HUES6 (cell line): Measurements from ENCODE around the gene KIF6.
"Not testable (repeated sequence)": the region's sequence is repeated elsewhere in the genome, so short reads cannot be mapped to it uniquely, and the experiment has no call there.

Experiments
- H3K27ac ChIP-seq: 2 replicates; pipeline ENCODE4 v1.7.0; 2013; ENCODE audit warnings: low read depth, mild to moderate bottlenecking, low read length, inconsistent platforms
- H3K27me3 ChIP-seq: 2 replicates; pipeline ENCODE4 v1.6.1; 2013; ENCODE audit warnings: low read length; ENCODE audit not compliant: control insufficient read depth, insufficient read depth
- H3K36me3 ChIP-seq: 2 replicates; pipeline ENCODE4 v1.6.1; 2013; ENCODE audit warnings: low read length; ENCODE audit not compliant: control insufficient read depth, insufficient read depth
- H3K4me1 ChIP-seq: 2 replicates; pipeline ENCODE4 v1.6.1; 2013; ENCODE audit warnings: low read length; ENCODE audit not compliant: control insufficient read depth, insufficient read depth
- H3K4me3 ChIP-seq: 2 replicates; pipeline ENCODE4 v1.5.1; 2013; ENCODE audit warnings: low read depth, low read length
- H3K9ac ChIP-seq: one replicate; pipeline ENCODE4 v1.6.1; 2013; ENCODE audit warnings: mild to moderate bottlenecking, low read length
- H3K9me3 ChIP-seq: 2 replicates; pipeline ENCODE4 v1.6.1; 2013; ENCODE audit warnings: low read depth, low read length; ENCODE audit not compliant: control insufficient read depth, insufficient read depth

The KIF6 gene

GRCh38 chr6:39517756-39518155 lies 207.5 kb downstream of the KIF6 start:
- no peak overlapping the region for H3K4me3 ChIP-seq
- H3K27me3 ChIP-seq: no peaks in the 10 kb centered on the region
- H3K36me3 ChIP-seq: no peaks in the 10 kb centered on the region

GRCh38 chr6:39516471-39516870 lies 208.7 kb downstream of the KIF6 start:
- Histone ChIP-seq H3K9ac (no peak overlapping the region), H3K9me3 (no peaks in the 10 kb centered on the region), H3K27me3 (no peaks in the 10 kb centered on the region), H3K36me3 (no peaks in the 10 kb centered on the region), H3K4me3 (no peak overlapping the region), H3K4me1 (no peaks in the 10 kb centered on the region), H3K27ac (no peak overlapping the region)

More at GRCh38 chr6:39517756-39518155, 207.5 kb downstream of the KIF6 start:
- Histone ChIP-seq H3K9ac (no peak overlapping the region), H3K27ac (no peak overlapping the region), H3K4me1 (no peaks in the 10 kb centered on the region), H3K9me3 (no peaks in the 10 kb centered on the region)

GRCh38 chr6:39515471-39515870 lies 209.7 kb downstream of the KIF6 start:
- Histone ChIP-seq H3K36me3 (no peaks in the 10 kb centered on the region), H3K9ac (no peak overlapping the region), H3K4me1 (no peaks in the 10 kb centered on the region), H3K9me3 (no peaks in the 10 kb centered on the region), H3K4me3 (no peak overlapping the region), H3K27me3 (no peaks in the 10 kb centered on the region), H3K27ac (no peak overlapping the region)

GRCh38 chr6:39515006-39515405 lies 210.2 kb downstream of the KIF6 start:
- Histone ChIP-seq H3K36me3 (no peaks in the 10 kb centered on the region), H3K27me3 (no peaks in the 10 kb centered on the region), H3K27ac (no peak overlapping the region), H3K4me3 (no peak overlapping the region), H3K9ac (no peak overlapping the region), H3K9me3 (no peaks in the 10 kb centered on the region), H3K4me1 (no peaks in the 10 kb centered on the region)

- not testable (repeated sequence) for H3K36me3 ChIP-seq, H3K9me3 ChIP-seq, H3K27me3 ChIP-seq
Measured at GRCh38 chr6:39509831-39510230, 215.4 kb downstream of the KIF6 start.

GRCh38 chr6:39508515-39508914 lies 216.7 kb downstream of the KIF6 start:
- Histone ChIP-seq H3K27ac (no peak overlapping the region), H3K9ac (no peak overlapping the region), H3K36me3 (no peaks in the 10 kb centered on the region), H3K27me3 (no peaks in the 10 kb centered on the region), H3K4me1 (peaks cover 4% of the 10 kb centered on the region; the same call in 1 of the 2 replicates), H3K4me3 (0 out of 2 replicates have a peak overlapping the region, but pooled peaks have one; percentile 6), H3K9me3 (peaks cover 12% of the 10 kb centered on the region; the same call in 1 of the 2 replicates)

More at GRCh38 chr6:39509831-39510230, 215.4 kb downstream of the KIF6 start:
- not testable (repeated sequence) for H3K27ac ChIP-seq, H3K9ac ChIP-seq, H3K4me1 ChIP-seq, H3K4me3 ChIP-seq

GRCh38 chr6:39507331-39507998 lies 217.7 kb downstream of the KIF6 start:
- no peak overlapping the region for H3K4me3 ChIP-seq
- no peak overlapping the region for H3K27ac ChIP-seq
- H3K36me3 ChIP-seq: no peaks in the 10 kb centered on the region

GRCh38 chr6:39502362-39502955 lies 222.7 kb downstream of the KIF6 start:
- not testable (repeated sequence) for H3K4me1 ChIP-seq, H3K36me3 ChIP-seq, H3K27me3 ChIP-seq, H3K9ac ChIP-seq, H3K4me3 ChIP-seq, H3K27ac ChIP-seq
- H3K9me3 ChIP-seq: peaks cover 34% of the 10 kb centered on the region

More at GRCh38 chr6:39507331-39507998, 217.7 kb downstream of the KIF6 start:
- H3K9ac ChIP-seq: no peak overlapping the region
- H3K9me3 ChIP-seq: peaks cover 21% of the 10 kb centered on the region
- peaks cover 4% of the 10 kb centered on the region; the same call in 1 of the 2 replicates for H3K4me1 ChIP-seq
- no peaks in the 10 kb centered on the region for H3K27me3 ChIP-seq

GRCh38 chr6:39499053-39499452 lies 226.2 kb downstream of the KIF6 start:
- H3K9ac ChIP-seq: no peak overlapping the region
- H3K4me3 ChIP-seq: no peak overlapping the region
- H3K27me3 ChIP-seq: no peaks in the 10 kb centered on the region
- no peak overlapping the region for H3K27ac ChIP-seq
- H3K36me3 ChIP-seq: no peaks in the 10 kb centered on the region
- H3K4me1 ChIP-seq: peaks cover 18% of the 10 kb centered on the region
- peaks cover 29% of the 10 kb centered on the region for H3K9me3 ChIP-seq

GRCh38 chr6:39498096-39498495 lies 227.1 kb downstream of the KIF6 start:
- H3K27ac ChIP-seq: no peak overlapping the region
- H3K36me3 ChIP-seq: no peaks in the 10 kb centered on the region
- peaks cover 23% of the 10 kb centered on the region for H3K9me3 ChIP-seq
- H3K4me1 ChIP-seq: peaks cover 18% of the 10 kb centered on the region
- no peak overlapping the region for H3K9ac ChIP-seq
- no peak overlapping the region for H3K4me3 ChIP-seq
- no peaks in the 10 kb centered on the region for H3K27me3 ChIP-seq

GRCh38 chr6:39496915-39497314 lies 228.3 kb downstream of the KIF6 start:
- Histone ChIP-seq H3K9me3 (peaks cover 12% of the 10 kb centered on the region; the same call in 1 of the 2 replicates), H3K36me3 (no peaks in the 10 kb centered on the region), H3K9ac (no peak overlapping the region), H3K4me1 (peaks cover 18% of the 10 kb centered on the region), H3K27me3 (no peaks in the 10 kb centered on the region), H3K4me3 (no peak overlapping the region), H3K27ac (no peak overlapping the region)
